Fibroblast of mammary gland (primary cell): ENCODE data around the gene RHEB.

Source experiments
- DNase-seq: peaks from one replicate; pipeline ENCODE4 v3.0.0-alpha.2; 2010; ENCODE audit warnings: low read depth
- H3K4me3 ChIP-seq: 2 replicates; pipeline ENCODE4 v1.5.1; 2011; ENCODE audit warnings: low read depth, mild to moderate bottlenecking, low read length, moderate library complexity; ENCODE audit not compliant: control insufficient read depth
- TF ChIP-seq, protein P1 (sequence below): conservative IDR thresholded peaks from 2 replicates; pipeline ENCODE4 v1.5.1; 2011; ENCODE audit warnings: low read depth, low read length, inconsistent platforms; ENCODE audit not compliant: control insufficient read depth, insufficient read depth

RHEB gene

DNA sequence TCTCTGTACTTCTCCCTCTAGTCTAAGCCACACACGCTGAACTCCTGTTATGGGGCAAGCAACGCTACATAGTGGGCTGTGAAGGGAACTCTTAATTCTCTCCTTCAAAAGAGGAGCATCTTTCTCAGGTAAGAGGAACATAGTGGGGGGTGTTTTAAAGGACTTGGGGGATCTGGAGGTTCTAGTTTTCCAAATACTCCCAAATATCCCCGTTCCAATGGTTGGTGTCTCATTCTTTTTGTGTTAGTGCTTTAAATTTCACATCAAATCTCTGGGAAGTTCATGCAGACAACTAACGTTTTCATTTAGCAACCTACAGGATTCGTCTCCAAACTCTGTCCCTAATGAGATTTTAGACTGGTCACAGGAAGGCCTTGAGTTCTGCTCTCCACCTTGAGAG, 97.5 kb downstream of the RHEB start:
- no peak overlapping the region for H3K4me3 ChIP-seq
- TF ChIP-seq, protein P1, sequence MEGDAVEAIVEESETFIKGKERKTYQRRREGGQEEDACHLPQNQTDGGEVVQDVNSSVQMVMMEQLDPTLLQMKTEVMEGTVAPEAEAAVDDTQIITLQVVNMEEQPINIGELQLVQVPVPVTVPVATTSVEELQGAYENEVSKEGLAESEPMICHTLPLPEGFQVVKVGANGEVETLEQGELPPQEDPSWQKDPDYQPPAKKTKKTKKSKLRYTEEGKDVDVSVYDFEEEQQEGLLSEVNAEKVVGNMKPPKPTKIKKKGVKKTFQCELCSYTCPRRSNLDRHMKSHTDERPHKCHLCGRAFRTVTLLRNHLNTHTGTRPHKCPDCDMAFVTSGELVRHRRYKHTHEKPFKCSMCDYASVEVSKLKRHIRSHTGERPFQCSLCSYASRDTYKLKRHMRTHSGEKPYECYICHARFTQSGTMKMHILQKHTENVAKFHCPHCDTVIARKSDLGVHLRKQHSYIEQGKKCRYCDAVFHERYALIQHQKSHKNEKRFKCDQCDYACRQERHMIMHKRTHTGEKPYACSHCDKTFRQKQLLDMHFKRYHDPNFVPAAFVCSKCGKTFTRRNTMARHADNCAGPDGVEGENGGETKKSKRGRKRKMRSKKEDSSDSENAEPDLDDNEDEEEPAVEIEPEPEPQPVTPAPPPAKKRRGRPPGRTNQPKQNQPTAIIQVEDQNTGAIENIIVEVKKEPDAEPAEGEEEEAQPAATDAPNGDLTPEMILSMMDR: no peak
- DNase-seq: no peak

DNA sequence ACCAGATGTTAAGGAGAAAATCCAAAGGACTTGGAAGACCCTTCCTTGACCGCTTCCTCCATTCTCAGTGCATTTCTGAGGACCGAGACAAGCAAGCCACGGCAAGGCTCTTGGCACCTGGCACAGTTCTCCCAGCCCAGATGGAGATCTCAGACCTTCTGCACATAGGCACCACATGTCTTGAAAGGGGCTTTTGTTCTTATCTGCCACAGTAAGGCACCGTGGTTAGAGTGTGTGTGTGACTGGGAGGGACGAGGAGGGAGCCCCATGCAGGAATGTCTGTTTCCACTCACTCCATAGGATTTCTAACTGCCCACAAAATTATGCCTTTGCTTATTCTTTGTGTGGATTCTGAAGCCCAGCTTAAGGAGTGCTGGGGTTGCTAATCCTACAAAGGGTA, 99.6 kb downstream of the RHEB start:
- DNase-seq: no peak
- no peak overlapping the region for H3K4me3 ChIP-seq
- TF ChIP-seq, protein P1: no peak

DNA sequence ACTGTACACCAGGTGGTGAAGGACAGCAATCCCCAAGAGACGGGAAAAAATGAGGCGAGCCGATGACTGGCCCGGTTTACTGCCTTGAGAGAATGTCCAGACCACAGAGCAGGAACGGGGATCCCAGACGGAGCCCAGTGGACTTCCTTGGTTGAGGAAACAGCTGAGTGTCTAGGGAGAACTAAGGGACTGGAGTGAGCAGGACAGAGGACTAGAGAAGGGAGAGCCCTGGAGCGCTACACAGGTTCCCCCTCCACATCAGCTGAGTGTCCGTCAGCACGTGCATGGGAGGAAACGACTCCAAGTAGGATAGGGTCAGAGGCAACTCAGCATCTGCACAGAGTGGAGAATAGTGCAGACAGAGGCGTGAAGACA, 102.8 kb downstream of the RHEB start:
- peak; percentile 32 for DNase-seq
- no peak overlapping the region for H3K4me3 ChIP-seq
- TF ChIP-seq, protein P1: no peak

DNA sequence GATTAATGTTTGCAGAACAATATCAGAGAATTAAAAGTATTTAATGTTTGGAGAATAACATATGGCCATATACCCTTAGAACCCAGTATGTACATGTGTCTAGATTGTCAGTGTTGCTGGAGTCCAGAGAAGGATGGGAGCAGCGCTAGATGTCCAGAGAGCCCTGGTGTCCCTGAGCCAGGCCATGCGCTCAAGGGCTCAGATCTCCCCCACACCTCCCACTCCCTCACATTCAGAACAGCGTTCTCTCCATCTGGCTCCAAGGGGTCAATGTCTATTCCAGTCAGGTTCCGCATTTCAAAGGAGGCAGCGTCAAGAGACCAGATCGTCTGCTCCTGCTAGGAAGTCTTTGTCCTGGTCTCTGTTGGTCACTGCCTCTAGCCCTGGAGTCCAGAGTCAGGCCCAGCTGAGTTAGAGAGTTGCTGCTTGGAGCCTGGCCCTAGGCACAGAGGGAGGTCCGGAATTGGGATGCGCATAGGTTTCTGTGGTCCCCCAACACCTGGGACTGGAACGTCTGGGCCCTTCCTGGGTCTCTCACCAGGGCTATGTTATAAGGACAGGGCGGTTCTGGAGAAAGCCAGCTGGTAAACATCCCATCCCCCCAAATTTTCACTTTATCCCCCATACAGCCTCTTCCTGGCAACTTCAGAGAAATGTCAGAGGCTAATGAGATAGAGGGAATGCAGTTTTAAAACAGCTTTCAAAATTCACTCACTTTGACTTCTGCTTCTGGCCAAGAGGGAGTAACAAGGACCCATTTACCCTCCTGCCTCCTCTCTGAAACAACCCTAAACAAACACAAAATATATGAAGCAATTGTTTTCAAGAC, 103.4 kb downstream of the RHEB start:
- H3K4me3 ChIP-seq: no peak overlapping the region
- TF ChIP-seq, protein P1: no peak
- no peak for DNase-seq
